GM19455 (cell line): Measurements from ENCODE around the gene MYOD1.

Source experiments
- ATAC-seq: cut with Tn5 transposase; IDR thresholded peaks from one replicate; pipeline ENCODE4 v1.9.1; 2021; ENCODE audit not compliant: unreplicated experiment

The MYOD1 gene

DNA sequence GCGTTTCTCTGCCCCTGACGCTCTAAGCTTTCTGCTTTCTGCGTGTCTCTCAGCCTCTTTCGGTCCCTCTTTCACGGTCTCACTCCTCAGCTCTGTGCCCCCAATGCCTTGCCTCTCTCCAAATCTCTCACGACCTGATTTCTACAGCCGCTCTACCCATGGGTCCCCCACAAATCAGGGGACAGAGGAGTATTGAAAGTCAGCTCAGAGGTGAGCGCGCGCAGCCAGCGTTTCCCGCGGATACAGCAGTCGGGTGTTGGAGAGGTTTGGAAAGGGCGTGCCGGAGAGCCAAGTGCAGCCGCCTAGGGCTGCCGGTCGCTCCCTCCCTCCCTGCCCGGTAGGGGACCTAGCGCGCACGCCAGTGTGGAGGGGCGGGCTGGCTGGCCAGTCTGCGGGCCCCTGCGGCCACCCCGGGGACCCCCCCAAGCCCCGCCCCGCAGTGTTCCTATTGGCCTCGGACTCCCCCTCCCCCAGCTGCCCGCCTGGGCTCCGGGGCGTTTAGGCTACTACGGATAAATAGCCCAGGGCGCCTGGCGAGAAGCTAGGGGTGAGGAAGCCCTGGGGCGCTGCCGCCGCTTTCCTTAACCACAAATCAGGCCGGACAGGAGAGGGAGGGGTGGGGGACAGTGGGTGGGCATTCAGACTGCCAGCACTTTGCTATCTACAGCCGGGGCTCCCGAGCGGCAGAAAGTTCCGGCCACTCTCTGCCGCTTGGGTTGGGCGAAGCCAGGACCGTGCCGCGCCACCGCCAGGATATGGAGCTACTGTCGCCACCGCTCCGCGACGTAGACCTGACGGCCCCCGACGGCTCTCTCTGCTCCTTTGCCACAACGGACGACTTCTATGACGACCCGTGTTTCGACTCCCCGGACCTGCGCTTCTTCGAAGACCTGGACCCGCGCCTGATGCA lies at the start of gene MYOD1:
MYOD1 (plus strand) TSS at position 544 of the 910 bp plus-strand sequence; CDS start at position 756, 212 bp downstream.
- no peak for ATAC-seq

DNA sequence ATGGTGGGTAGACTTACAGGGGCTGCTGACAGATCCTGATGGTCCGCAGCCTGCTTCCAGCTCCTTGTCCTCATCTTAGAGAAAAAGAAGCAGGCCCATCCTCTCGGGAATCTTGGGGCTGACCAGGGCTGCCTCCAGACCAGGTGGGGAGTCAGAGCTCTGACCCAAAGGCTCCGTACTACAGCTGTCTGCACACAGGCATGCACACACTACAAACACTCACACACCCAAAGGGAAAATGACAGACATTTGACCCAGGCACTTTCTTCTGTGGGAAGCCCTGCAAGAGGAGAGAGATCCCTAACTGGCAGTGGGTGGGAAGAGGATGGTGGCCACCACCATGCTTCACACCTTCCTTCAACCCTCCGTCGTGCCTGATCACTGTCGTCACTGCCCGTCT lies 46.9 kb upstream of the MYOD1 start:
- ATAC-seq, result no peak

DNA sequence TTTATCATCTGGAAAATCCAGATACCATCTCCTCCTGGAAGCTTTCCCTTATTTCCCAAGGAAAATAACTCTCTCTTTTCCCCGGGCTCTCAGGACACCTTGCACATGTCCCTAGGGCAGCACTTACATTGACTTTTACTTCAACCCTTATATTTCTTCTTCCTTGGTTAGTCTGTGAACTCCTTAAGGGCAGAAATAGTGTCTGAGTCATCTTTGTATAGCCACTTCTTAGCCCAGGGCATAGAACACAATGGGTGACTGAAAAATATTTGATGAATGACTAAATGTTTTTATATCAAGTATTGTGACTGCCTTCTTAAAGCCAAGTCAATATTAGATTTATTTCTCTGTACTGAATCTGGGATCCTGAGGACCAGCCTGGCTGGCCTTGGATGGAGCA lies 45.4 kb upstream of the MYOD1 start:
- no peak for ATAC-seq

DNA sequence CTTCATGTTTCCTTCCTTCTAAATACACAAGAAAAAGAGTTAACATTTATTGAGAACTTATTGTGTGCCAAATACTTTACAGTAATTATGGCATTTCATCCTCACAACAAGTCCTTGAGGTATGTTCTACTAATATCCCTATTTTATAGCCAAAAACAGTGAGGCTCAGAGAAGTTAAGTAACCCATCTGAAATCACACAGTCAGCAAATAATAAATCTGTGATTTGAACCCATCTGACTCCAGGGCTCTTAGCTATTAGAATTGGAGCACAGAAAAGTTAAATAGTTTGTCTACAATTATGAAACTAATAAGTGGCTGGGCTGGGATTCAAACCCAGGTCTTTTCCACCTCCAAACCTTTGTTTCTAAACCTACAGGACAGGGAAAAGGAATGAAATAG lies 36.5 kb upstream of the MYOD1 start:
- no peak for ATAC-seq

DNA sequence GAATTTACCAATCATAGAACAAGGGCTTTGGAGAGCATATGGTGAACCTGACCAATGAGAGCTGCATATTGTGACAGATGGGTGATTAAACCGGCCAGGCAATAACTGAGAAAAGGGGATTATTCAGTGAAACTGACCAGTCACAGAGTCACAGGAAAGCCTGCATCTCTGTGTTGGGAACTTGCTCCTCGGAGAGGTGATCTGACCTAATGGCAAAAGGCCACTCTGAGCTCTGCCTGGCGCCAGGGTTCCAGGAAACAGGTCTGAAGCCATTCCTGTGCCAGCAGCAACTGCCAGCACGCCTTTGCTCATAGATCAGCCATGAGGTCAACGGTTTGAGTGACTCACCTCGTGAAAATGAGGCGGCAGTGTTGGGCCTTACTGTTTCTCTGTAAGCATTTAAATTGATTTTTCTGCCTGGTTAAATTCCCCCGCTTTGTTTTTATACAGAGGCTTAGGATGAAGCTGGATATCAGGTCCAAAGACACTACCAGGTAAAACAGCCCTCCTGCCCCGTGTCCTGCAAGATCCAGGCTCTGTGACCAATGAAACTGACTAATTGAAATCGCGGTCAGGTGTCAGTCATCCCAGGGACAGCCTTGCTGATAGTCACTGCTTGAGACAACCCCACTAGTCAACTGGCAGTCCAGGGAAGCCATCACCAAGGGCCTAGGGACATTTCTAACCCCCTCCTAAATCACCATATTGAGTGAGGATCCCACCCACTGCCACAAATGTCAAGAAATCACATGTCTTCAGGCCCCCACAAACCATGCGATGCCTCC lies 35.8 kb upstream of the MYOD1 start:
- no peak for ATAC-seq

DNA sequence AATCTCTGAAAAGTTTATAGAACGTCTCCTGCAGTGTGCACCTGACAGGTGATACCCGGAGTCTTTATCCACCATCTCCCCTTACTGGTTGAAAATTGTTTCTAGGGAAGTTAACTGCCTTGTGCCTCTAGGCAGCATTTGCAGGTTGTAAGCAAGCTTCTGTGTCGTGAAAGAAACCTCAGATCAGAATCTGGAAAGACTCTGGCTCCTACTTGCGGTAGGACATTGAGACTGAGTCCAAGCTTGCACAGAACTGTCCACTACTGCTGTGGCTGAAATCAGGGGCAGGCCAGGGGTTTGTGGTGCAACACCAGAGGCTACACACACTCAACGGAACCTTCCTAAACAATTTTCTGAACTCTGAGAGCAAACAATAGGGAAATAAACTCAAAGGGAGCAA lies 34.8 kb upstream of the MYOD1 start:
- ATAC-seq, result no peak

DNA sequence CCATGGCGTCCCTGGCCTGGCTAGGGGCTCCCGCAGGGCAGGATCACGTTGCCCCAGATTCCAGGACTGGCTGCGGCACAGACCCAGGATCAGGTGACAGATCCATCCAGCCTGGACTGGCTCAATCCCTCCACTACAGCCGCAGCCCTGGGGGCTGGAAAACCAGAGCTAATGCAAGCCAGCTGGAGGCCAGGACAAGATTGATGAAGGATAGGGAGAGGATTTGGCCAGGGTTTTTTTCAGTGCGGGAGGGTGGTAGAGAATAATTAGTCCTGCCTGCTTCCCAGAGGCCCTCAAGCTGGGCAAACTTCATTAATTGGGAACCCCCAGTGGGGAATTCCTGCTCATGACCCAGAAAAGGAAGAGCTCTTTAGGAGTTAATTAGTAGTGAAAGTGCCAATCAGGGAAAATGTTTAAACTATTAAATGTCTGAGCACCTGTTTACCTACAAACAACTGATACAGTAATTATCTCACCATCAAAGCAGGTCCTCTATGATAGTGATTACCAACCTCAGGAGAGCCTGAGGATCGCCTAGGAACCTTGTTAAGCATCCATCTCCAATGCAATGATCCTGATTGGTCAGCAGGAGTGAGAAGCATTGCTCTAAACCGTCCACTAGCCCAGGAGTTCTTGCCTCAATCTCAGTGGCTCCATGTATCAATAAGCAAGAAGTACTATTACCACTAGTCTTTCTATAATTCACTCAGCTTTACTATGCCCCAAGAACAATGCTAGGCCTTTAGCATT lies 33.0 kb upstream of the MYOD1 start:
- ATAC-seq, result no peak

DNA sequence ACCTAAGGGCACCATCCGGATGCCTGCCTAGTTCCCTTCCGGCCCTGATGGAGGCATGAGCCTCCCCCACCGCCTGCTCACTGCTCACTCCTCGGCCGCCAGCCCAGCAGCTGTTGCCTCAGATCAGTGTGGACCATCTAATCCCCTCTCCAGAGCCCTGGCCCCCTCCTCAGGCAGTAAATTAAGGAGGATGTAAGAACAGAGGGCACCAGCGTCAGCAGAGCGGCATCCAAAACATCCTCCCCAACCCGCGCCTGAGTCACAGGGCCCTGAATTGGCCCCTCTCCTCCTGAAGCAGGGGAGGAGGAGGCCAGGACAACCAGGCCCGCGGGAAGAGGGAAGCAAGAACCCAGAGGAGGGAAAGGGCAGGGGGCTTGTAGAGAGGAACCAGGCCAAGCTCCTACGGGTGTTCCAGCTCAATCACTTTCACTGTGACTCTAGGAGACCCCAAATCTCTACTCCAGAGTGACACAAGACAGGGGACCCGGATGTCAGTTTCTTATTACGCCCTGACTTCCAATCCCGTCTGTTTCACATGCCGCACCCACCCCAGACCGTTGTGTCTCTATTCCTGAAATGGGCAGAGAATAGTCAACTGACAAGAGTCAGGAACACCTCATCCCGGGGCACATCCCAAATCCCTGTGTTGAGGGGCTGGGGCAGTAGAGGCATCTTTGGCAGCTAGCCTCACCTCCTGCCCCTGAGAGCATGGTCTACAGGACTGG lies 31.3 kb upstream of the MYOD1 start:
- no peak for ATAC-seq

DNA sequence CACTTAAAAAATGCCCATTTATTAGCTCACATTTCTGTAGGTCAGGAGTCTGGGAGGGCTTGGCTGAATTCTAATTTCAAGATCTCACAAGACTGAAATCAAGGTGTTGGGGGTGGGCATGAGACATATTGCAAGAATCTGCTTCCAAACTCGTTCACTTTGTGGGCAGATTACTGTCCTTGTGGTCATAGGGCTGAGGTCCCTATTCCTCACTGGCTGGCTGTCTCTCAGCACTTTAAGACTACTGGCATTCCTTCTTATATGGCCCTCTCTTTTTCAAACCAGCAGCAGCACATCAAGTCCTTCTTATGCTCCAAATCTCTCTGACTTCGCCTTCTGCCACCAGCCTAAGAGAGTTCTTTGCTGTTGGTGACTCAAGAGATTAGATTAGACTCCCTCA lies 27.8 kb upstream of the MYOD1 start:
- no peak for ATAC-seq

DNA sequence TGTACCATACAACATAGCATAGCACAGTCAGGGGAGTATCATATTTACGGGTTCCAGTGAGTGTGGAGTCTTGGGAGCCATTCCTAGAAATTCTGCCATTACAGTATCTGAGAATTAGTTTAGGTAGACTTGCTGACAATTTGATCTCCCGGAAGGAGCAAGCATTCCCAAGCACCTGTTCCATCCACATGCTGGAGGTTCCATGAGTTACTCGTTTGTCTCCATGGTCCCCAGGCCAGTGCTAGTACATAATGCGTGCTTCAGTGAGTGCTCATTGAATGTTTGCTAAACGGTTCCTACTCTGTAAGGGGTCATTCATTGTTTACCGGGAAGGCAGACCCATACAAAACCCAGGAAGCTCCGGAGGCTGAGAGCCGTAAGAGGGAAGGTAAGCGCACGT lies 27.4 kb upstream of the MYOD1 start:
- ATAC-seq, result no peak

DNA sequence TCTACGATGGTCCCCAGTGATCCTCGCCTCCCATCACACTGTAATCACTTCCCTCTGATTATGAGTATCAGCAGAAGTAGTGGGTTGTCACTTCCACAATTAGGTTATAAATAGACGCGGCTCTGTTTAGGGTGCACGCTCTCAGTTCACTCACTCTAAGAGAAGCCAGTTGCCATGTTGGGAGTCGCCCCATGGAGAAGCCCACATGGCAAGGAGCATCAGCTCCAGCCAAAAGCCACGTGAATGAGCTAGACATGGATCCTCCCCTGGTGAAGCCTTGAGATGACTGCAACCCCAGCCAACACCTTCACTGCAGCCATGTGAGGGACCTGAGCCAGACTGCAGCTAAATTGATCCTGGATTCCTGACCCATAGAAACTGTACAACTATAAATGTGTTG lies 26.4 kb upstream of the MYOD1 start:
- no peak for ATAC-seq

DNA sequence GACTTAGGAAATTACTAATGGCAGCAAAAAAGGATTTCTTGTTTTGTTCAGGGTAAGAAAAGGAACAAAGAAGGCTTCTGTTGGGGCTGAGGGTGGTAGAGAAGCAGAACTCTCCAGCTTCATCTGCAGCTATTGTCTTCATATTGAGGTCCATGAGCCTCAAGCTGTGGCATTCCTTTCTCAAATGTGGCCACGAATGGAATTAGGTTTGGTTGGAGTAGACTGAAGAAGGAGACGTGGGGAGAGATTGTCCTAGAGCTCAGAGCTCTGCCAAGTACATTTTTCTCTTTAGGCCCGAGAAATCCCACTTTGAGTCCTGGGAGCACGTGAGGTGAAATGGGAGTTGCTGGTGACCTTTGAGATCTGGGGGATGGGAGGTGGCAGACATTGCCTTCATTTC lies 25.8 kb upstream of the MYOD1 start:
- no peak for ATAC-seq

DNA sequence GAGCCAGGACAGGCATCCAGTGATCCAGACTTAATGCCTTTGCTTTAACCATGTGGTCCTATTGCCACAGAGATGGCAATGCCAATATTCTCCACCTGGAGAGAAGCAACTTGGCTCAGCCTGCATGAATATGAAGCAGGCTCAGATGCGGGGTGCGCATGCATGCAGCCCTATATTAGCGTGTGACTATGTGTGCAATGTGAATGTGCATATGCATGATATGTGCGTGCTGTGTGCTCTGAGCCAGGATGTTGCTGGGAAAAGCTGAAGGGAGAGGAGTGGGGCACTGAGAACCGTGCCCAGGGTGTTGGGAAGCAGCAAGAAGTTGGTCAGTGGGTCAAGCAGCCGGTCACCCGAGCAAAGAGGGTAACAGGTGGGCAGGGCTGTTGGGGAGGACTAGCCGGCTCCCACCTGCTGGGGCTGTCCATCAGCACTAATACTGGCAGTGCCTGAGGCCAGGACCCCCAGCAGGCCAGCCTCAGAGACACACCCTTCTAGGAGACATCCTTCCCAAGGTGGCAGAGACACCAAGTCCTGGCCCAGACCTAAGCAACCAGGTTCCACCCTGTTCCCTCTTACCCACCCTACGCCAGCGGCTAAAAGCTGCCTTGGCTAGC lies 24.8 kb upstream of the MYOD1 start:
- no peak for ATAC-seq

DNA sequence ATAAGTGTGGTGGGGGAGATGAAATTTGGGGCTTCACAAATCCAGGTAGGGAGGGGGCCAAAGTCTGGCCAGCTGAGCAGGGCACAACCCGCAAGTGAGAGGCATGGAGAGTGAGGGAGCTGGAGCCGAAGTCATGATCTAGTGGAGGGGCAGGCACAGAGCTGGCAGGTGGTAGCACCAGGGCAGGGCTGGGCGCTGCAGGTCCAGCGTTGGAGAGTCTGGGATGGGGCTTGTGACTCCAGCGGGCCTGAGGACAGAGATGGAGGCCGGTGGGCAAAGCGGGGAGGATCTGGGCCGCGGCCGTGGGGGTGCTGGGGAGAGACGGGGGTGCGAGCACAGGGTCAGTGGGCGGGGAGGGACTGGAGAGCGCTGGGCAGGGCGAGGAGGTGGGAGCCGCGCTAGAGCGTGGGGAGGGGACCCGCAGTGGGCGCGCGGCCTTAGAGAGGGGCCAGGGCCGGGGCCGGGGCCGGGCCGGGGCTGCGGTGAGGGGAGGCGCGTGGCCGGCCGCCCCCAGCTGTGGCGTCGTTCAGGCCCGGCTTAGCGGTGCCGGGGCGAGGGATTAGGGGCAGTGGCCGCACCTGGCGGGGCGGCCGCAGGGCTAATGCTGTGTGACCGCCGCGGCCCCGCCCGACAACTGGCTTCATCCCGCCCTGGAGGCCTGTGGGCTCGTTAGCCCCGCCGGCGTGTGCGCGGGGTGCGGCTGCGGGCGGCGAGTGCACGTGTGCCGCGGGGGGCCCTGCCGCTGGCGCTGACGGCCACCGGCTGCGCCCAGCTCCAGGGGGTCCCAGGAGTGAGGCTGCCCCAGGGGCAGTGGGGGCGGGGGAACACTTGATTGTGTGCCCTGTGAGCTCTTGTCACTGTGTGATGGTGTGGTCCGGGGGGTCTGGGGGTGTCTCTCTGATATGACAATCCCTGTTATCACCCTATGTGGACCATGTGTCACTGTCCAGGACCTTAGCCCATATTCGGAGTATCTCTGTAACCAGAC lies 23.6 kb upstream of the MYOD1 start:
- no peak for ATAC-seq

DNA sequence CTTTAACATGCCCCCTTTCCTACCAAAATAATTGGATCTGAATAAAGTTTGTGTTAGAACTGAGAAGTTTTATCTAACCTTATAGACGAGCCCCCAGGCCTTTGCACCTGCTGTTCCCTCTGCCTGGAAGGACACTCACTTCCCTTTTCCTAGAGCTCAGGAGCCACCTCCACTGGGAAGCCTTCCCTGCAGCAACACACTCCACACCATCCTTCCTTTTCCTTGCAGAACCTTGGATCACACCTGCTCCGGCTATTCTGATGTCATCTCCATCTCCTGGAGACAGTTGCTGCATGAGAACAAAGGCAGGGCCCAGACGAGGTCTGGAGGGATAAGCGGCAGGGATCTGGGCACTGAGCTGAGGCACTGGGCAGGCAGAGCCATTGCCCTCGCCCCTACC lies 22.6 kb upstream of the MYOD1 start:
- ATAC-seq, result no peak

DNA sequence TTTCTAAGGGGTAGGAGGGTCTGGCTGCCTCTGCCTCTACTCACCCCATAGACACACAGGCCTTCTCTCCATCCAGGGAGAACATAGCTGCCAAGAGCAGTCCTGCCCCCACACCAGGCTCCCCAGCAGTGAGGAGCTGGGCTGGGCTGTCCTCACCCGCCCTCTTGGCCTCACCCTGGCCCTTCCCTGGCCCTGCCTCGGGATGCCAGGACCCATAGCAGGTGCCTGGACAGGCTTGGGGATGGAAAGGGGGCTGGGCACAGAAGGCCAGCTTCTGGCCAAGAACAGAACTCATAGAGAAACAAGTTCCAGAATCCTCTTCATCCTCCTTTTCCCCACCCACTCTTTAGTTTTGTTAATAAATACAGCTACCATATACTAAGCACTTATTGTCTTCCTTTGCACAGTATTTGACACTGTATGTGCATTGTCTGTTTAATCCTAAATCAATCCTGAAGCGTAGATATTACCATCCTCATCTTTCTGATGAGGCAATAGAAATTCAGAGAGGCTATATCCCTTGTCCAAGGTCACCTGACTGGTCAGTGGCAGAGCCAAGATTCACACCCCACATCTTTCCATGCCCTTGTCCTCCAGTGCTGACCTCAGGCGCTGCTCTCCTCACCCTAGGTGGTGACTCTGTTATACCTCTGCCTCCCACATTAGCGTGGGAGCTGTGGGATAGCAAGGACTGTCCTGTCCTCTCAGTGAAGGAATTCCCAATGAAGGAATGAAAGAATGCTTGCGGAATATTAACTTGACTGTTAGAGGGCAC lies 22.0 kb upstream of the MYOD1 start:
- no peak for ATAC-seq

DNA sequence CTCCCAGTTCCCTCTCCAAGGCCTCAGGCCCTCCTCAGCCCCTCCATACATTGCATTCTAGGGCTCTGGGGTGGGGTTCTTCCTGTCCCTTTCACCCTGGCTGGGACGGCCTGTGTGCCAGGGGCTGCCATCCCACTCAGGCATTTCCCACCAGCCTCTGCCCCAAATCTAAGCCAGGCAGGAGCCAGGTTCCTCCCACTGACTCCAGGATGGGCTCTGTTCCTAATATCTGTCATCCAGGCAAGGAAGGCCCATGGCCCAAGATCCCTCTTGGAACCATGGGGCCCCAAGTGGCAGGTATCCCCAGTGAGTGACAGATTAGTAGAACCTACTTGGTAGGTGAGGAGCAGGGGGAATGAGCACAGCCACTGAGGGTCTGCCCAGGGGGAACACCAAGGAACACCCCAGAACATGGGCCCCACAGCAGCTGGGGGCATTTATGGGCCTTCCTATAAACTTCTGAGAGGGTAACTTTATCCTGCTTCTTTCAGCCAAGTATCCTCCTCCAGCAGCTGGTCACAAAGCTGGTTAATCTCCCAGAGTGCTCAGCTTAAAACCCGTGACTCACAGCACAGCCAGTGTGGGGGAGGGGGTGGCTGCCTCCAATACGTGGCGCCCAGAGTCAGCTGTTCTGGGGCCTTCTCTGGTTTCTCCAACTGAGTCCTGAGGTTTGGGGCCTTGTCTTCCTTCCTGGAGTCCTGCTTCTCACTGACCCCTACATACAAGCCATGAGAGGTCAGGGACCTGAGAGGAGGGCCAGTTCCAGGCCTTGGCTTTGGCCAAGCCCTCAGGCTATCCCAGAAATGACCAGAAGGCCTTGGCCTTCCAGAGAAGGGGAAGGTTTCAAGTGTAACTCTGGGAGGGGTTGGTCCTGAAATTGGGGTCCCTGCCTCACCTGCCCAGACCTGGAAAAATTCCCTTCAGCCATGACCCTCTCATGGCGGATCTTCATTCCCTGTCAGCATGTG lies 19.9 kb upstream of the MYOD1 start:
- no peak for ATAC-seq
